Fibroblast of lung (primary cell): ENCODE data around the gene CAPN10. TPM values are rescaled to one million over a fixed set of nuclear protein-coding genes. Genes with fewer than 3 reads are reported as not detected.
A peak's percentile ranks its signal among the peaks of the same experiment; 100 is the strongest.

Experiments
- DNase-seq, 2 donors: peaks; one replicate each; pipeline versions ENCODE4 v3.0.0 to v3.0.0-alpha.2; 2010; ENCODE audit warnings: low read depth in 2 of 2
- H2AFZ ChIP-seq: 2 replicates; pipeline ENCODE4 v1.5.1; 2012; ENCODE audit warnings: low read length, control low read depth, inconsistent platforms
- H3K27ac ChIP-seq: 2 replicates; pipeline ENCODE4 v1.5.1; 2011; ENCODE audit warnings: low read length, control low read depth; ENCODE audit not compliant: insufficient read depth
- H3K27me3 ChIP-seq: 2 replicates; pipeline ENCODE4 v1.5.1; 2011; ENCODE audit warnings: mild to moderate bottlenecking, low read length; ENCODE audit not compliant: control insufficient read depth, insufficient read depth
- H3K36me3 ChIP-seq: 2 replicates; pipeline ENCODE4 v1.5.1; 2011; ENCODE audit warnings: low read length; ENCODE audit not compliant: control insufficient read depth, insufficient read depth
- H3K4me1 ChIP-seq: 2 replicates; pipeline ENCODE4 v1.5.1; 2011; ENCODE audit warnings: low read length; ENCODE audit not compliant: control insufficient read depth, insufficient read depth; ENCODE audit errors: extremely low read depth
- H3K4me2 ChIP-seq: 2 replicates; pipeline ENCODE4 v1.5.1; 2011; ENCODE audit warnings: low read length, control low read depth; ENCODE audit not compliant: insufficient read depth; ENCODE audit errors: extremely low read depth
- H3K4me3 ChIP-seq, 4 experiments: fragments of 200-600 bp in 1 of 4; sonication (generic) in 1 of 4; replicated peaks in 1 of 4; 2 replicates each; pipeline ENCODE4 v1.5.1; 2011 to 2016; ENCODE audit warnings: low read length in 4 of 4, low read depth in 3 of 4, mild to moderate bottlenecking in 3 of 4, control low read depth in 2 of 4, inconsistent platforms in 1 of 4, mixed read lengths in 1 of 4; ENCODE audit not compliant: insufficient read depth in 1 of 4; ENCODE audit errors: control extremely low read depth in 1 of 4
- H3K79me2 ChIP-seq: 2 replicates; pipeline ENCODE4 v1.5.1; 2012; ENCODE audit warnings: mild to moderate bottlenecking, low read length, inconsistent platforms; ENCODE audit not compliant: control insufficient read depth, insufficient read depth
- H3K9ac ChIP-seq: 2 replicates; pipeline ENCODE4 v1.5.1; 2011; ENCODE audit warnings: mild to moderate bottlenecking, low read length, control low read depth; ENCODE audit not compliant: insufficient read depth
- H3K9me3 ChIP-seq: 2 replicates; pipeline ENCODE4 v1.5.1; 2012; ENCODE audit warnings: low read depth, low read length; ENCODE audit not compliant: control insufficient read depth, insufficient read depth
- H4K20me1 ChIP-seq: 2 replicates; pipeline ENCODE4 v1.5.1; 2011; ENCODE audit warnings: low read length; ENCODE audit not compliant: control insufficient read depth, insufficient read depth; ENCODE audit errors: extremely low read depth
- CTCF ChIP-seq, 2 donors: IDR thresholded peaks in 1 of 2; conservative IDR thresholded peaks in 1 of 2; 1 replicate in 1 of 2; 2 replicates in 1 of 2; pipeline ENCODE4 v1.5.1; 2011 to 2012; ENCODE audit warnings: low read length in 2 of 2, control low read depth in 1 of 2, inconsistent platforms in 1 of 2, low read depth in 1 of 2, mild to moderate bottlenecking in 1 of 2
- EZH2 ChIP-seq: IDR thresholded peaks from 2 replicates; pipeline ENCODE4 v1.5.1; 2012; ENCODE audit warnings: low read length, control low read depth, mild to moderate bottlenecking; ENCODE audit errors: missing control alignments
- polyA plus RNA-seq, 2 donors: library from polyadenylated mRNA; depleted of rRNA in 1 of 2; stranded (reverse) in 1 of 2; unstranded in 1 of 2; fragments of >200 nt; gene quantifications; 2 replicates each; pipeline ENCODE4 v1.2.1, GENCODE V29; 2011 to 2012; ENCODE audit warnings: missing spikeins in 1 of 2
- total RNA-seq: library from RNA; depleted of rRNA; stranded (reverse); fragments of >200 nt; gene quantifications from 2 replicates; pipeline ENCODE4 v1.2.1, GENCODE V29; 2014

The CAPN10 gene
- total and polyA plus RNA-seq, 2 donors (not counting 1 experiment from before 2014, with no cell fraction given): 3.6 to 23.0 TPM

- peaks cover 15% of the 10 kb centered on the region for H3K36me3 ChIP-seq
- no peak for TF ChIP-seq EZH2
- TF ChIP-seq CTCF (conservative IDR thresholded peaks at IDR 0.05 in 1 of 2, IDR thresholded peaks at IDR 0.05 in 1 of 2; ENCODE audit: low read depth in 1 of 2, low read length in 2 of 2): no peak
These were observed 7.3 kb downstream of the CAPN10 start for GRCh38 chr2:240593703-240594451.

GRCh38 chr2:240594511-240595380 lies 8.2 kb downstream of the CAPN10 start:
- H3K36me3 ChIP-seq: peaks cover 14% of the 10 kb centered on the region
- no peak for DNase-seq
- TF ChIP-seq EZH2 (no peak), CTCF (conservative IDR thresholded peaks at IDR 0.05 in 1 of 2, IDR thresholded peaks at IDR 0.05 in 1 of 2; ENCODE audit: low read depth in 1 of 2, low read length in 2 of 2) (no peak)
- H2AFZ ChIP-seq: no peak overlapping the region
- H4K20me1 ChIP-seq: no peaks in the 10 kb centered on the region
- H3K27me3 ChIP-seq: no peaks in the 10 kb centered on the region
- no peak overlapping the region for H3K27ac ChIP-seq
- H3K79me2 ChIP-seq: peaks cover 6% of the 10 kb centered on the region
- H3K9ac ChIP-seq: no peak overlapping the region
- no peak overlapping the region for H3K4me3 ChIP-seq
- no peaks in the 10 kb centered on the region for H3K9me3 ChIP-seq
- H3K4me2 ChIP-seq: no peak overlapping the region
- no peaks in the 10 kb centered on the region for H3K4me1 ChIP-seq

More at GRCh38 chr2:240593703-240594451, 7.3 kb downstream of the CAPN10 start:
- no peak overlapping the region for H3K4me2 ChIP-seq
- H3K4me1 ChIP-seq: no peaks in the 10 kb centered on the region
- H3K27me3 ChIP-seq: no peaks in the 10 kb centered on the region
- H3K27ac ChIP-seq: no peak overlapping the region
- H3K9ac ChIP-seq: no peak overlapping the region
- H3K4me3 ChIP-seq: no peak overlapping the region
- no peak overlapping the region for H2AFZ ChIP-seq
- H3K9me3 ChIP-seq: no peaks in the 10 kb centered on the region
- no peaks in the 10 kb centered on the region for H4K20me1 ChIP-seq
- H3K79me2 ChIP-seq: peaks cover 6% of the 10 kb centered on the region
- no peak for DNase-seq

GRCh38 chr2:240595381-240596079 lies 9.0 kb downstream of the CAPN10 start:
- H3K36me3 ChIP-seq: peaks cover 14% of the 10 kb centered on the region
- peak in 1 of 2 donors; percentile 19 for DNase-seq
- H3K4me3 ChIP-seq: no peak overlapping the region
- peaks cover 3% of the 10 kb centered on the region for H3K79me2 ChIP-seq
- no peak overlapping the region for H3K4me2 ChIP-seq
- H3K9me3 ChIP-seq: no peaks in the 10 kb centered on the region
- H4K20me1 ChIP-seq: no peaks in the 10 kb centered on the region
- H3K4me1 ChIP-seq: no peaks in the 10 kb centered on the region
- H2AFZ ChIP-seq: no peak overlapping the region
- TF ChIP-seq EZH2: no peak
- TF ChIP-seq CTCF (conservative IDR thresholded peaks at IDR 0.05 in 1 of 2, IDR thresholded peaks at IDR 0.05 in 1 of 2; ENCODE audit: low read depth in 1 of 2, low read length in 2 of 2): peak; percentile 13 to 33
- H3K27me3 ChIP-seq: no peaks in the 10 kb centered on the region
- no peak overlapping the region for H3K9ac ChIP-seq
- no peak overlapping the region for H3K27ac ChIP-seq
